ENCODE measurements around the gene SYT1.

The SYT1 gene

DNA sequence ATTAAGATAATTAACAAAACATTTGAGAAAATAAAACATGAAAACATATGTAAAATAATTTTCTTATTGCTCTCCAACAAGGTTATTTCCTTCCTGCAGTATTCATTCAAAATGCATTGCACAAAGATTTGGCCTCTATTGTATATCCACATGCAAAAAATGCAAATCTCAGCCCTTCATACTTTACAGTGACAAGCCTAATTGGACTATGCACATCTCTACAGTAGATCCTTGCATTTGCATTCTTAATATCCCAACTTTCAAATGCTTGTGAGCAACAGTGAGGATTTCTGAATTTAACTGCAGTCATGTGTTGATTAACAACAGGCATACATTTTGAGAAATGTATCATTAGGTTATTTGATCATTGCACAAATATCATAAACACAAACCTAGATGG lies 492.5 kb downstream of the SYT1 start:
- H3K4me2 ChIP-seq (ENCODE audit: low read length): no peak overlapping the region
- H3K4me1 ChIP-seq: no peaks in the 10 kb centered on the region
- no peaks in the 10 kb centered on the region for H3K27me3 ChIP-seq (ENCODE audit: control insufficient read depth, insufficient read depth, low read length)
- H3K36me3 ChIP-seq (ENCODE audit: control insufficient read depth, insufficient read depth, low read length): no peaks in the 10 kb centered on the region
- H3K4me3 ChIP-seq (ENCODE audit: low read depth, low read length): no peak overlapping the region
- no peak overlapping the region for H3K9ac ChIP-seq
- no peaks in the 10 kb centered on the region for H3K79me2 ChIP-seq
- no peaks in the 10 kb centered on the region for H3K9me3 ChIP-seq (ENCODE audit: control insufficient read depth, low read length)
- TF ChIP-seq, protein P1, sequence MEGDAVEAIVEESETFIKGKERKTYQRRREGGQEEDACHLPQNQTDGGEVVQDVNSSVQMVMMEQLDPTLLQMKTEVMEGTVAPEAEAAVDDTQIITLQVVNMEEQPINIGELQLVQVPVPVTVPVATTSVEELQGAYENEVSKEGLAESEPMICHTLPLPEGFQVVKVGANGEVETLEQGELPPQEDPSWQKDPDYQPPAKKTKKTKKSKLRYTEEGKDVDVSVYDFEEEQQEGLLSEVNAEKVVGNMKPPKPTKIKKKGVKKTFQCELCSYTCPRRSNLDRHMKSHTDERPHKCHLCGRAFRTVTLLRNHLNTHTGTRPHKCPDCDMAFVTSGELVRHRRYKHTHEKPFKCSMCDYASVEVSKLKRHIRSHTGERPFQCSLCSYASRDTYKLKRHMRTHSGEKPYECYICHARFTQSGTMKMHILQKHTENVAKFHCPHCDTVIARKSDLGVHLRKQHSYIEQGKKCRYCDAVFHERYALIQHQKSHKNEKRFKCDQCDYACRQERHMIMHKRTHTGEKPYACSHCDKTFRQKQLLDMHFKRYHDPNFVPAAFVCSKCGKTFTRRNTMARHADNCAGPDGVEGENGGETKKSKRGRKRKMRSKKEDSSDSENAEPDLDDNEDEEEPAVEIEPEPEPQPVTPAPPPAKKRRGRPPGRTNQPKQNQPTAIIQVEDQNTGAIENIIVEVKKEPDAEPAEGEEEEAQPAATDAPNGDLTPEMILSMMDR (IDR thresholded peaks at IDR 0.05): no peak
- no peak overlapping the region for H2AFZ ChIP-seq
- no peak overlapping the region for H3K27ac ChIP-seq

DNA sequence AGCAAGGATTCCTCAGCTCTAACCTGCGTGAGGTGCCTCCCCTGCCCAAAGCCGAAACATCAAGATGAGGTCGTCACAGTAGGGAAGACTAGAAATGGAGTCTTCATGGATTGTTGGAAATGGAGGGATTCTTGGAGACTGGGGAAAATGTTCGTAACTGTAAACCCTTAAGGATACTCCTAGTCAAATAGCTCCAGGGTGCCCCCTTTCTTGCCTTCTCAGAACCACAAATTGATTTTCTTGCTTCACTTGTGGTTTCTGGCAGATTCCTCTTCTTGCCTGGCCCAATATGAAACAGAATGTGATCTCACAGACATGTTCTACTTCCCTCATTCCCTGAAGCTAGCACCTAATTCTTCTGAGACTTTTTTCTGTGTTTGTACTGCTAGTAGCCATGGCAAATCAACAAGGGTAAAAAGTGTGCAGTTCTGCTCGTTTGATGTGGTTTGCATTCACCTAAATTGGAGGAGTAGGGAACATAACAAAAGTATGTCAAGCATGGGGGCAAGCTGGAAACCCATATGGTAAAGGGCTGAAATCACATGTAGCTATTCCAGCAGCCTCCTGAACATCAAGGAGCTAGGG lies 494.2 kb downstream of the SYT1 start:
- Histone ChIP-seq H3K4me3 (ENCODE audit: low read depth, low read length) (no peak overlapping the region), H3K79me2 (no peaks in the 10 kb centered on the region), H3K27me3 (ENCODE audit: control insufficient read depth, insufficient read depth, low read length) (no peaks in the 10 kb centered on the region), H2AFZ (no peak overlapping the region), H3K36me3 (ENCODE audit: control insufficient read depth, insufficient read depth, low read length) (no peaks in the 10 kb centered on the region), H3K27ac (no peak overlapping the region), H3K9me3 (ENCODE audit: control insufficient read depth, low read length) (no peaks in the 10 kb centered on the region), H3K4me1 (no peaks in the 10 kb centered on the region), H3K9ac (no peak overlapping the region), H3K4me2 (ENCODE audit: low read length) (no peak overlapping the region)
- TF ChIP-seq, protein P1 (IDR thresholded peaks at IDR 0.05): no peak

DNA sequence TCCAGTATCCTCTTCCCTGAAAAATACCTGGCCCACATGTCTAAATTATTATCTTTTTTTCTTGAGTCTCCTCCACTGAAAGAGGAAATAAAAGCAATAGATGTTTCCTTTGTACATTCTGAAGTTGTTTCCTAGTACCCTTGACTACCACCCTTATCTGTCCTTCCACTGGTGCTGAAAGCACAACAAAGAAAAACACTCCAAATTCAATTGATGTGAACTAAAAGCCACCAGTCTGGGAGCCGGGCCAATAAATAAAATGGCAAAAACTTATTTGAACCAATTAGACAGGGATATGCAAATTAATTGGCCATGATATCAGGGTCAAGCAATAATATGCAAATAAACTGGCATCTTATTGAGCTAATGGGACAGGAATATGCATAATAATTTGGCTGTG lies 495.7 kb downstream of the SYT1 start:
- H3K4me2 ChIP-seq (ENCODE audit: low read length): no peak overlapping the region
- H3K4me1 ChIP-seq: no peaks in the 10 kb centered on the region
- no peak overlapping the region for H3K27ac ChIP-seq
- no peaks in the 10 kb centered on the region for H3K79me2 ChIP-seq
- no peaks in the 10 kb centered on the region for H3K27me3 ChIP-seq (ENCODE audit: control insufficient read depth, insufficient read depth, low read length)
- no peak overlapping the region for H2AFZ ChIP-seq
- H3K36me3 ChIP-seq (ENCODE audit: control insufficient read depth, insufficient read depth, low read length): no peaks in the 10 kb centered on the region
- no peak overlapping the region for H3K4me3 ChIP-seq (ENCODE audit: low read depth, low read length)
- TF ChIP-seq, protein P1 (IDR thresholded peaks at IDR 0.05): no peak
- H3K9ac ChIP-seq: no peak overlapping the region
- H3K9me3 ChIP-seq (ENCODE audit: control insufficient read depth, low read length): no peaks in the 10 kb centered on the region

DNA sequence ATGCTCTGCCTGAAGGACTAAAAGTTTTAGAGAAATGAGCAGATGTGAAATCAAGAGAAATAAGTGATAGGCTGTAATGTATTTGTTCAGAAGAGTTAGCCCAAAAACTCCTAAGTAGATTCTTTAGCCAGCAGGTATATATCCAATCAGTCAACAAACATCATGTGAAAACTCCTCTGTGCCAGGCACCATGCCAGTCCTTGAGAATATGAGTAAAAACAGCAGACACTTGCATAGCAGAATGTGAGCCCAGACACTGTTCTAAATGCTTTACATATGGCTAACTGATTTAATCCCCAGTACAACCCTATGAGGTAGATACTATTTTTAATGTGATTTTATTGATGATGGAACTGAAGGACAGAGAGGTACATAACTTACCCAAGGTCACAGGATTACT lies 496.4 kb downstream of the SYT1 start:
- H3K79me2 ChIP-seq: no peaks in the 10 kb centered on the region
- H3K4me1 ChIP-seq: no peaks in the 10 kb centered on the region
- no peaks in the 10 kb centered on the region for H3K27me3 ChIP-seq (ENCODE audit: control insufficient read depth, insufficient read depth, low read length)
- TF ChIP-seq, protein P1 (IDR thresholded peaks at IDR 0.05): no peak
- no peak overlapping the region for H3K27ac ChIP-seq
- no peaks in the 10 kb centered on the region for H3K36me3 ChIP-seq (ENCODE audit: control insufficient read depth, insufficient read depth, low read length)
- no peak overlapping the region for H2AFZ ChIP-seq
- H3K9me3 ChIP-seq (ENCODE audit: control insufficient read depth, low read length): no peaks in the 10 kb centered on the region
- no peak overlapping the region for H3K4me2 ChIP-seq (ENCODE audit: low read length)
- H3K4me3 ChIP-seq (ENCODE audit: low read depth, low read length): no peak overlapping the region
- H3K9ac ChIP-seq: no peak overlapping the region

DNA sequence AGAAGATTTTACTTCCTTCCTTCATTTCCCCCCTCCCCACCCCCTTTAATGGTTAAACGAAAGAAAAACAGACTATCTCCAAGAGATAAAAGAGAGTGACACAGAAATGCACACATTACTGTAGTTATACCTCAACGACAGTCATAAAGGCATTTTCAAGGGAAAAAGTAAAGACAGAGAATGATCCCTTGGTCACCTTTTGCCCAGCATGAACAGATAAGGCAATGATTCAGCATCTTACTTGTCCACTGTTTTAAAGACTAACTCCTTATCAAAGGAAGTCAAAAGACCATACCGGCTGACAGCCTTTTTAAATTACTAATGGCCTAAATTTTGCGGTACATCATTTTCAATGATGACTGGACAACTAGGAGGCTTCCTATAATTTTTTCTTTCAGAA lies 499.6 kb downstream of the SYT1 start:
- Histone ChIP-seq H3K27me3 (ENCODE audit: control insufficient read depth, insufficient read depth, low read length) (no peaks in the 10 kb centered on the region), H2AFZ (no peak overlapping the region), H3K4me1 (no peaks in the 10 kb centered on the region), H3K9me3 (ENCODE audit: control insufficient read depth, low read length) (no peaks in the 10 kb centered on the region), H3K4me3 (ENCODE audit: low read depth, low read length) (no peak overlapping the region), H3K9ac (no peak overlapping the region), H3K27ac (no peak overlapping the region), H3K79me2 (no peaks in the 10 kb centered on the region), H3K4me2 (ENCODE audit: low read length) (no peak overlapping the region), H3K36me3 (ENCODE audit: control insufficient read depth, insufficient read depth, low read length) (no peaks in the 10 kb centered on the region)
- TF ChIP-seq, protein P1 (IDR thresholded peaks at IDR 0.05): no peak

All from parathyroid adenoma (tissue), 2 donors.